HEK293 (cell line): ENCODE data around the gene AIRE.

Source experiments
- ZNF571 ChIP-seq: fragments of 450-650 bp; formaldehyde crosslinking; IDR thresholded peaks from 2 replicates; pipeline ENCODE4 v1.5.0; 2017; ENCODE audit warnings: missing biosample characterization, missing genetic modification characterization
- TF ChIP-seq, protein P1 (sequence below): fragments of 450-650 bp; formaldehyde crosslinking; IDR thresholded peaks from 2 replicates; pipeline ENCODE4 v1.5.1; 2016; ENCODE audit warnings: missing biosample characterization, missing genetic modification characterization

DNA sequence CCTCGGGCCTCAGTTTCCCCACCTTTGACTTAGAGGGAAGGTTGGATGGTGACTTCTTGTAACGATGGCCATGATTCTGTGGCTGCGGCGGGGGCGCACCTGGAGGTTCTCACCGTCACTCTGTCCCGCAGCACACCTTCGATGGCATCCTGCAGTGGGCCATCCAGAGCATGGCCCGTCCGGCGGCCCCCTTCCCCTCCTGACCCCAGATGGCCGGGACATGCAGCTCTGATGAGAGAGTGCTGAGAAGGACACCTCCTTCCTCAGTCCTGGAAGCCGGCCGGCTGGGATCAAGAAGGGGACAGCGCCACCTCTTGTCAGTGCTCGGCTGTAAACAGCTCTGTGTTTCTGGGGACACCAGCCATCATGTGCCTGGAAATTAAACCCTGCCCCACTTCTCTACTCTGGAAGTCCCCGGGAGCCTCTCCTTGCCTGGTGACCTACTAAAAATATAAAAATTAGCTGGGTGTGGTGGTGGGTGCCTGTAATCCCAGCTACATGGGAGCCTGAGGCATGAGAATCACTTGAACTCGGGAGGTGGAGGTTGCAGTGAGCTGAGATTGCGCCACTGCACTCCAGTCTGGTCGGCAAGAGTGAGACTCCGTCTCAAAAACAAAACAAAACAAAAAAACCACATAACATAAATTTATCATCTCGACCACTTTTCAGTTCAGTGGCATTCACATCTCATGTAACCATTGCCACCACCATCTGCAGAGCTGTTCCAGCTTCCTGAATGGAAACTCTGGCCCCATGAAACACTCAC lies 12.0 kb downstream of the AIRE start:
- TF ChIP-seq ZNF571 (tag by site-specific recombination) = no peak
- TF ChIP-seq, protein P1, sequence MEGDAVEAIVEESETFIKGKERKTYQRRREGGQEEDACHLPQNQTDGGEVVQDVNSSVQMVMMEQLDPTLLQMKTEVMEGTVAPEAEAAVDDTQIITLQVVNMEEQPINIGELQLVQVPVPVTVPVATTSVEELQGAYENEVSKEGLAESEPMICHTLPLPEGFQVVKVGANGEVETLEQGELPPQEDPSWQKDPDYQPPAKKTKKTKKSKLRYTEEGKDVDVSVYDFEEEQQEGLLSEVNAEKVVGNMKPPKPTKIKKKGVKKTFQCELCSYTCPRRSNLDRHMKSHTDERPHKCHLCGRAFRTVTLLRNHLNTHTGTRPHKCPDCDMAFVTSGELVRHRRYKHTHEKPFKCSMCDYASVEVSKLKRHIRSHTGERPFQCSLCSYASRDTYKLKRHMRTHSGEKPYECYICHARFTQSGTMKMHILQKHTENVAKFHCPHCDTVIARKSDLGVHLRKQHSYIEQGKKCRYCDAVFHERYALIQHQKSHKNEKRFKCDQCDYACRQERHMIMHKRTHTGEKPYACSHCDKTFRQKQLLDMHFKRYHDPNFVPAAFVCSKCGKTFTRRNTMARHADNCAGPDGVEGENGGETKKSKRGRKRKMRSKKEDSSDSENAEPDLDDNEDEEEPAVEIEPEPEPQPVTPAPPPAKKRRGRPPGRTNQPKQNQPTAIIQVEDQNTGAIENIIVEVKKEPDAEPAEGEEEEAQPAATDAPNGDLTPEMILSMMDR (tag by site-specific recombination) = peak; percentile 79; the same call in 1 of the 2 replicates
